HT-29 (cell line): Measurements from ENCODE around the gene OR2AE1. TPM values are rescaled to one million over a fixed set of nuclear protein-coding genes. Genes with fewer than 3 reads are reported as not detected.

Experiments used
- DNase-seq: peaks from one replicate; pipeline ENCODE4 v3.0.0-alpha.2; 2015; ENCODE audit warnings: low spot score
- total RNA-seq: library from RNA; depleted of rRNA; stranded (reverse); fragments of >200 nt; shearing (Covaris generic); gene quantifications from 2 replicates; pipeline ENCODE4 v1.2.3, GENCODE V29; 2014

OR2AE1 gene
- total RNA-seq, 1 experiment from 2014 or later, result not detected

- DNase-seq, result peak; percentile 35
Observed at GRCh38 chr7:99860281-99861127, 16.3 kb downstream of the OR2AE1 start.

- DNase-seq, result no peak
Observed at GRCh38 chr7:99855236-99855635, 21.6 kb downstream of the OR2AE1 start.

- no peak for DNase-seq
Observed at GRCh38 chr7:99848420-99849216, 28.2 kb downstream of the OR2AE1 start.

- no peak for DNase-seq
Observed at GRCh38 chr7:99844328-99844727, 32.5 kb downstream of the OR2AE1 start.

- DNase-seq, result no peak
Observed at GRCh38 chr7:99843808-99844207, 33.0 kb downstream of the OR2AE1 start.

- no peak for DNase-seq
Observed at GRCh38 chr7:99842926-99843325, 33.9 kb downstream of the OR2AE1 start.

GRCh38 chr7:99840136-99840869 is 36.5 kb downstream of the OR2AE1 start:
- DNase-seq, result peak; percentile 19

GRCh38 chr7:99839287-99840021 is 37.4 kb downstream of the OR2AE1 start:
- peak; percentile 65 for DNase-seq

GRCh38 chr7:99837649-99838361 is 39.0 kb downstream of the OR2AE1 start:
- peak; percentile 79 for DNase-seq

GRCh38 chr7:99835189-99835588 is 41.6 kb downstream of the OR2AE1 start:
- DNase-seq, result no peak

GRCh38 chr7:99834382-99834781 is 42.5 kb downstream of the OR2AE1 start:
- DNase-seq, result no peak

- DNase-seq, result no peak
Observed at GRCh38 chr7:99833289-99833877, 43.5 kb downstream of the OR2AE1 start.

- DNase-seq, result peak; percentile 48
Observed at GRCh38 chr7:99831595-99831994, 45.2 kb downstream of the OR2AE1 start.

GRCh38 chr7:99829524-99830160 is 47.2 kb downstream of the OR2AE1 start:
- DNase-seq, result peak; percentile 76

GRCh38 chr7:99828811-99829210 is 48.0 kb downstream of the OR2AE1 start:
- no peak for DNase-seq

- no peak for DNase-seq
Observed at GRCh38 chr7:99827040-99827778, 49.6 kb downstream of the OR2AE1 start.
